HepG2 (cell line): ENCODE data around the gene KDM7A. TPM values are rescaled to one million over a fixed set of nuclear protein-coding genes. Genes with fewer than 3 reads are reported as not detected.

Source experiments
- GPN1 ChIP-seq: sonication (generic); formaldehyde crosslinking; IDR thresholded peaks from 2 replicates; pipeline ENCODE4 v1.5.1; 2020; ENCODE audit warnings: missing genetic modification reagents, borderline replicate concordance
- MEF2D ChIP-seq: sonication (generic); formaldehyde crosslinking; IDR thresholded peaks from 2 replicates; pipeline ENCODE4 v1.5.1; 2020; ENCODE audit warnings: mild to moderate bottlenecking, missing genetic modification reagents
- PAWR ChIP-seq: sonication (generic); formaldehyde crosslinking; IDR thresholded peaks from 2 replicates; pipeline ENCODE4 v1.4.0; 2020; ENCODE audit warnings: missing genetic modification reagents, mild to moderate bottlenecking, borderline replicate concordance
- TMF1 ChIP-seq: sonication (generic); formaldehyde crosslinking; IDR thresholded peaks from 2 replicates; pipeline ENCODE4 v1.8.1; 2022; ENCODE audit warnings: low read depth, missing genetic modification reagents
- ZNF562 ChIP-seq: sonication (generic); formaldehyde crosslinking; IDR thresholded peaks from 2 replicates; pipeline ENCODE4 v1.8.0; 2022; ENCODE audit warnings: missing genetic modification reagents, borderline replicate concordance
- polyA plus RNA-seq, 8 experiments: library from polyadenylated mRNA; depleted of rRNA in 3 of 8; stranded (reverse) in 7 of 8; unstranded in 1 of 8; fragments of >200 nt; fragmentation: Illumina TruSeq in 4 of 8; extraction: Trizol in 4 of 8; gene quantifications; 2 replicates each; pipeline versions ENCODE4 v1.2.1 to v1.2.3, GENCODE V29; 2011 to 2016; ENCODE audit warnings: low read depth in 4 of 8, missing spikeins in 1 of 8, mixed read lengths in 1 of 8; ENCODE audit not compliant: insufficient read depth in 1 of 8
- total RNA-seq, 5 experiments: library from RNA; depleted of rRNA; stranded (reverse); fragments of >200 nt; fragmentation: Illumina TruSeq; extraction: Trizol; gene quantifications; 2 replicates each; pipeline ENCODE4 v1.2.3, GENCODE V29; 2016; ENCODE audit warnings: low read depth in 1 of 5
- TF ChIP-seq, protein P1 (sequence below): sonication (generic); formaldehyde crosslinking; IDR thresholded peaks from 2 replicates; pipeline ENCODE4 v1.8.0; 2022; ENCODE audit warnings: missing genetic modification reagents, mild to moderate bottlenecking, moderate library complexity, borderline replicate concordance
- TF ChIP-seq, protein P2 (sequence below): sonication (generic); formaldehyde crosslinking; IDR thresholded peaks from 2 replicates; pipeline ENCODE4 v1.5.0; 2020; ENCODE audit warnings: missing genetic modification reagents, mild to moderate bottlenecking, borderline replicate concordance
- TF ChIP-seq, protein P3 (sequence below): sonication (generic); formaldehyde crosslinking; IDR thresholded peaks from 2 replicates; pipeline ENCODE4 v1.5.1; 2020; ENCODE audit warnings: mild to moderate bottlenecking, missing genetic modification reagents, moderate library complexity

KDM7A gene
- total and polyA plus RNA-seq, 2 of the 13 experiments (the other 11 are each of a cell fraction or from before 2014, with no cell fraction given), result 10.8 to 16.8 TPM

DNA sequence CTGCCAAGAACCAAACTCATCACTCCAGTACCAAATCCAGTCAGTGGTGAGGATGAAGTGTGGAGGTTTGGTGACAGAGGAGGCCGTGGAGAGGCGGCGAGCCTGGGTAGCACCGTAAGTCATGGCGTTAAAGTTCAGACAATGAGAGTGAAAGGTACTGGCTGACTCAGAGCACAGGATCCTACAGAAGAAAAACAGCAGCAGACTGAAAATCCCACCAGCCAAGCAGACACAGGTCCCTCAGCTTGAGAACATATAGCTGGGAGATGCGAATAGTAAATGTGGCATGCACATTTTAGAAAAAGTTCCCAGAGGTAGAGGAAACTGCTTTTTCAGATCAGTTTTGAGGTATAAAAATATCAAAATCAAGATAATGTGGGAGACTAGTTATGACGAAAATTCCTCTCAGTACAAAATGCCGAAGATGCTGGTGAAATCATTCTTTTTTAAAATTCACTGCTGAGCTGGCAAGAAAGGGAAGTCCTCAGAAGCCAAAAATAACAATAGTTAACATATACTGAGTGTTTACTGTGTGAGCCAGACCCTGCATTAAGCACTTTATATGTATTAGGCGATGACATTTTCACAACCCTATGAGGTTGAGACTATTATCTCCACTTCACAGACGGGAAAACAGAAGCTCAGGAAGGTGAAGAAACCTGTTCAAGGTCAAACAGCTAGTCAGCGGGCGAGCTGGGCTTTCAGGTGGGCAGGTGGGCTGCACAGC, 135.0 kb downstream of the KDM7A start (continued):
- TF ChIP-seq ZNF562 (no peak), PAWR (CRISPR knock-in tag) (no peak), GPN1 (no peak), MEF2D (CRISPR knock-in tag) (no peak), TMF1 (CRISPR knock-in tag) (no peak)
- TF ChIP-seq, protein P1, sequence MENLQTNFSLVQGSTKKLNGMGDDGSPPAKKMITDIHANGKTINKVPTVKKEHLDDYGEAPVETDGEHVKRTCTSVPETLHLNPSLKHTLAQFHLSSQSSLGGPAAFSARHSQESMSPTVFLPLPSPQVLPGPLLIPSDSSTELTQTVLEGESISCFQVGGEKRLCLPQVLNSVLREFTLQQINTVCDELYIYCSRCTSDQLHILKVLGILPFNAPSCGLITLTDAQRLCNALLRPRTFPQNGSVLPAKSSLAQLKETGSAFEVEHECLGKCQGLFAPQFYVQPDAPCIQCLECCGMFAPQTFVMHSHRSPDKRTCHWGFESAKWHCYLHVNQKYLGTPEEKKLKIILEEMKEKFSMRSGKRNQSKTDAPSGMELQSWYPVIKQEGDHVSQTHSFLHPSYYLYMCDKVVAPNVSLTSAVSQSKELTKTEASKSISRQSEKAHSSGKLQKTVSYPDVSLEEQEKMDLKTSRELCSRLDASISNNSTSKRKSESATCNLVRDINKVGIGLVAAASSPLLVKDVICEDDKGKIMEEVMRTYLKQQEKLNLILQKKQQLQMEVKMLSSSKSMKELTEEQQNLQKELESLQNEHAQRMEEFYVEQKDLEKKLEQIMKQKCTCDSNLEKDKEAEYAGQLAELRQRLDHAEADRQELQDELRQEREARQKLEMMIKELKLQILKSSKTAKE (CRISPR knock-in tag), result no peak
- TF ChIP-seq, protein P2, sequence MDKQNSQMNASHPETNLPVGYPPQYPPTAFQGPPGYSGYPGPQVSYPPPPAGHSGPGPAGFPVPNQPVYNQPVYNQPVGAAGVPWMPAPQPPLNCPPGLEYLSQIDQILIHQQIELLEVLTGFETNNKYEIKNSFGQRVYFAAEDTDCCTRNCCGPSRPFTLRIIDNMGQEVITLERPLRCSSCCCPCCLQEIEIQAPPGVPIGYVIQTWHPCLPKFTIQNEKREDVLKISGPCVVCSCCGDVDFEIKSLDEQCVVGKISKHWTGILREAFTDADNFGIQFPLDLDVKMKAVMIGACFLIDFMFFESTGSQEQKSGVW (CRISPR knock-in tag), result no peak
- TF ChIP-seq, protein P3, sequence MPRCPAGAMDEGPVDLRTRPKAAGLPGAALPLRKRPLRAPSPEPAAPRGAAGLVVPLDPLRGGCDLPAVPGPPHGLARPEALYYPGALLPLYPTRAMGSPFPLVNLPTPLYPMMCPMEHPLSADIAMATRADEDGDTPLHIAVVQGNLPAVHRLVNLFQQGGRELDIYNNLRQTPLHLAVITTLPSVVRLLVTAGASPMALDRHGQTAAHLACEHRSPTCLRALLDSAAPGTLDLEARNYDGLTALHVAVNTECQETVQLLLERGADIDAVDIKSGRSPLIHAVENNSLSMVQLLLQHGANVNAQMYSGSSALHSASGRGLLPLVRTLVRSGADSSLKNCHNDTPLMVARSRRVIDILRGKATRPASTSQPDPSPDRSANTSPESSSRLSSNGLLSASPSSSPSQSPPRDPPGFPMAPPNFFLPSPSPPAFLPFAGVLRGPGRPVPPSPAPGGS (CRISPR knock-in tag), result no peak
- TF ChIP-seq, all 625 proteins: peak for 0
